AG09309 (cell line): ENCODE data around the gene CALML3.

Experiments used
- DNase-seq: peaks from one replicate; pipeline ENCODE4 v3.0.0-alpha.2; 2010; ENCODE audit warnings: low read depth
- H3K4me3 ChIP-seq: 2 replicates; pipeline ENCODE4 v1.5.1; 2011; ENCODE audit warnings: mild to moderate bottlenecking, low read depth, low read length, moderate library complexity; ENCODE audit not compliant: control insufficient read depth
- CTCF ChIP-seq: IDR thresholded peaks from 2 replicates; pipeline ENCODE4 v1.5.1; 2011; ENCODE audit warnings: mild to moderate bottlenecking, low read depth, low read length, inconsistent platforms; ENCODE audit not compliant: insufficient read depth, control insufficient read depth; ENCODE audit errors: missing control alignments

CALML3 gene

GRCh38 chr10:5511885-5512280, 12.9 kb upstream of the CALML3 start:
- no peak for DNase-seq
- no peak for TF ChIP-seq CTCF
- H3K4me3 ChIP-seq = no peak overlapping the region

- H3K4me3 ChIP-seq = no peak overlapping the region
- DNase-seq = no peak
- TF ChIP-seq CTCF = no peak
Observed at GRCh38 chr10:5512331-5512730, 12.4 kb upstream of the CALML3 start.

GRCh38 chr10:5512881-5513612, 11.7 kb upstream of the CALML3 start:
- H3K4me3 ChIP-seq = no peak overlapping the region
- TF ChIP-seq CTCF = no peak
- no peak for DNase-seq

- no peak overlapping the region for H3K4me3 ChIP-seq
- DNase-seq = no peak
- TF ChIP-seq CTCF = no peak
Observed at GRCh38 chr10:5514226-5514850, 10.4 kb upstream of the CALML3 start.

GRCh38 chr10:5515948-5516761, 8.6 kb upstream of the CALML3 start:
- no peak for DNase-seq
- no peak overlapping the region for H3K4me3 ChIP-seq
- TF ChIP-seq CTCF = no peak

GRCh38 chr10:5517546-5517945, 7.2 kb upstream of the CALML3 start:
- DNase-seq = no peak
- H3K4me3 ChIP-seq = no peak overlapping the region
- no peak for TF ChIP-seq CTCF
